H9 (cell line): ENCODE data around the gene PPM1N. TPM values are rescaled to one million over a fixed set of nuclear protein-coding genes. Genes with fewer than 3 reads are reported as not detected.

ENCODE experiments used
- DNase-seq: peaks from one replicate; pipeline ENCODE4 v3.0.0-alpha.2; 2017
- H2AFZ ChIP-seq: one replicate; pipeline ENCODE4 v1.6.1; 2013; ENCODE audit warnings: mild to moderate bottlenecking, low read length, control low read depth, moderate library complexity
- H2AK5ac ChIP-seq: 2 replicates; pipeline ENCODE4 v1.6.1; 2013; ENCODE audit warnings: low read length, control low read depth, mixed read lengths; ENCODE audit not compliant: insufficient read length
- H2BK120ac ChIP-seq: one replicate; pipeline ENCODE4 v1.6.1; 2013; ENCODE audit warnings: low read depth, mild to moderate bottlenecking, low read length, control low read depth, inconsistent platforms; ENCODE audit not compliant: poor library complexity, severe bottlenecking
- H2BK12ac ChIP-seq: 2 replicates; pipeline ENCODE4 v1.6.1; 2013; ENCODE audit warnings: low read length, control low read depth, mixed read lengths, low read depth; ENCODE audit not compliant: insufficient read length
- H2BK15ac ChIP-seq: 2 replicates; pipeline ENCODE4 v1.6.1; 2013; ENCODE audit warnings: low read depth, low read length, control low read depth
- H2BK20ac ChIP-seq: one replicate; pipeline ENCODE4 v1.6.1; 2013; ENCODE audit warnings: low read depth, mild to moderate bottlenecking, low read length, control low read depth, inconsistent platforms; ENCODE audit not compliant: poor library complexity, severe bottlenecking
- H2BK5ac ChIP-seq: 2 replicates; pipeline ENCODE4 v1.6.1; 2013; ENCODE audit warnings: low read length, control low read depth, mixed read lengths; ENCODE audit not compliant: insufficient read length
- H3K14ac ChIP-seq: 2 replicates; pipeline ENCODE4 v1.6.1; 2013; ENCODE audit warnings: low read length, control low read depth; ENCODE audit not compliant: insufficient read depth
- H3K18ac ChIP-seq: 2 replicates; pipeline ENCODE4 v1.6.1; 2013; ENCODE audit warnings: low read depth, mild to moderate bottlenecking, mixed read lengths, low read length, control low read depth; ENCODE audit not compliant: insufficient read length
- H3K23ac ChIP-seq: 2 replicates; pipeline ENCODE4 v1.6.1; 2013; ENCODE audit warnings: low read length, control low read depth, mixed read lengths, low read depth; ENCODE audit not compliant: insufficient read length
- H3K23me2 ChIP-seq: 2 replicates; pipeline ENCODE4 v1.6.1; 2013; ENCODE audit warnings: low read depth, mild to moderate bottlenecking, mixed read lengths, low read length, control low read depth; ENCODE audit not compliant: insufficient read length, poor library complexity, severe bottlenecking
- H3K27ac ChIP-seq: 2 replicates; pipeline ENCODE4 v1.5.1; 2013; ENCODE audit warnings: low read length, control low read depth, mixed read lengths, low read depth; ENCODE audit not compliant: insufficient read length
- H3K27me3 ChIP-seq: 2 replicates; pipeline ENCODE4 v1.6.1; 2013; ENCODE audit warnings: low read length, control low read depth, inconsistent platforms; ENCODE audit not compliant: insufficient read depth
- H3K4ac ChIP-seq: 2 replicates; pipeline ENCODE4 v1.6.1; 2013; ENCODE audit warnings: low read depth, mild to moderate bottlenecking, control low read depth, inconsistent platforms, low read length, moderate library complexity
- H3K4me1 ChIP-seq: 2 replicates; pipeline ENCODE4 v1.6.1; 2013; ENCODE audit warnings: low read length, control low read depth, inconsistent platforms; ENCODE audit not compliant: insufficient read depth
- H3K4me2 ChIP-seq: 2 replicates; pipeline ENCODE4 v1.6.1; 2013; ENCODE audit warnings: low read length, control low read depth, mixed read lengths; ENCODE audit not compliant: insufficient read length, insufficient read depth
- H3K56ac ChIP-seq: 2 replicates; pipeline ENCODE4 v1.6.1; 2013; ENCODE audit warnings: low read depth, mild to moderate bottlenecking, mixed read lengths, low read length, control low read depth; ENCODE audit not compliant: insufficient read length
- H3K79me1 ChIP-seq: 2 replicates; pipeline ENCODE4 v1.6.1; 2013; ENCODE audit warnings: low read depth, mild to moderate bottlenecking, moderate library complexity, low read length, control low read depth, inconsistent platforms; ENCODE audit not compliant: insufficient read depth, poor library complexity, severe bottlenecking
- H3K79me2 ChIP-seq: 2 replicates; pipeline ENCODE4 v1.6.1; 2013; ENCODE audit warnings: low read length, control low read depth, inconsistent platforms; ENCODE audit not compliant: insufficient read depth
- H3K9ac ChIP-seq: 2 replicates; pipeline ENCODE4 v1.6.1; 2013; ENCODE audit warnings: low read length, control low read depth, mixed read lengths; ENCODE audit not compliant: insufficient read length; ENCODE audit errors: extremely low read depth
- H3K9me3 ChIP-seq: one replicate; pipeline ENCODE4 v1.6.1; 2013; ENCODE audit warnings: low read depth, low read length, inconsistent platforms; ENCODE audit not compliant: control insufficient read depth
- H3T11ph ChIP-seq: one replicate; pipeline ENCODE4 v1.6.1; 2013; ENCODE audit warnings: mild to moderate bottlenecking, low read length, control low read depth, inconsistent platforms
- H4K20me1 ChIP-seq: one replicate; pipeline ENCODE4 v1.6.1; 2013; ENCODE audit not compliant: control insufficient read depth, insufficient read length, insufficient read depth
- H4K5ac ChIP-seq: 2 replicates; pipeline ENCODE4 v1.6.1; 2013; ENCODE audit warnings: low read depth, mild to moderate bottlenecking, mixed read lengths, low read length, control low read depth; ENCODE audit not compliant: insufficient read length
- H4K8ac ChIP-seq: replicated peaks from 2 replicates; pipeline ENCODE4 v1.6.1; 2013; ENCODE audit warnings: low read length, control low read depth, mixed read lengths, low read depth; ENCODE audit not compliant: insufficient read length
- H4K91ac ChIP-seq: 2 replicates; pipeline ENCODE4 v1.6.1; 2013; ENCODE audit warnings: low read depth, mild to moderate bottlenecking, moderate library complexity, mixed read lengths, low read length, control low read depth; ENCODE audit not compliant: insufficient read length
- H3K27ac Mint-ChIP-seq, 3 experiments: 2 replicates in 2 of 3; 3 replicates in 1 of 3; pipeline ENCODE4 v1.8.0; 2020 to 2021; ENCODE audit warnings: mixed read lengths in 3 of 3, mild to moderate bottlenecking in 1 of 3, moderate library complexity in 1 of 3
- H3K27me3 Mint-ChIP-seq: 2 replicates; pipeline ENCODE4 v1.8.0; 2021; ENCODE audit warnings: low read depth, mild to moderate bottlenecking, moderate library complexity, mixed read lengths
- H3K36me3 Mint-ChIP-seq, 3 experiments: 2 replicates in 2 of 3; 3 replicates in 1 of 3; pipeline ENCODE4 v1.8.0; 2020 to 2021; ENCODE audit warnings: low read depth in 3 of 3, mixed read lengths in 3 of 3; ENCODE audit not compliant: insufficient read depth in 1 of 3
- H3K4me1 Mint-ChIP-seq, 2 experiments: 2 replicates each; pipeline ENCODE4 v1.8.0; 2020; ENCODE audit warnings: mixed read lengths in 2 of 2
- H3K4me3 Mint-ChIP-seq, 2 experiments: 2 replicates in 1 of 2; 3 replicates in 1 of 2; pipeline ENCODE4 v1.8.0; 2020 to 2021; ENCODE audit warnings: mild to moderate bottlenecking in 2 of 2, mixed read lengths in 2 of 2, moderate library complexity in 1 of 2
- H3K9me3 Mint-ChIP-seq, 2 experiments: 2 replicates in 1 of 2; 3 replicates in 1 of 2; pipeline ENCODE4 v1.8.0; 2020; ENCODE audit warnings: mild to moderate bottlenecking in 2 of 2, mixed read lengths in 2 of 2, moderate library complexity in 1 of 2
- WGBS: extraction: QIAGEN DNeasy Blood & Tissue Kit; methylation state at CpG from one replicate; pipeline ENCODE4 v1.1.7; 2013; ENCODE audit warnings: missing lambda C conversion rate, low lambda C conversion rate, mixed read lengths; ENCODE audit not compliant: insufficient read length; ENCODE audit errors: extremely low coverage; 5-methylcytosine and 5-hydroxymethylcytosine counted together
- total RNA-seq: library from RNA; stranded (reverse); gene quantifications from 2 replicates; pipeline ENCODE4 v1.2.1, GENCODE V29; 2021
- TF ChIP-seq, protein P1 (sequence below): fragments of 200-600 bp; sonication (generic); conservative IDR thresholded peaks from 3 replicates; pipeline ENCODE4 v1.8.0; 2021; ENCODE audit warnings: antibody characterized with exemption, mild to moderate bottlenecking

PPM1N gene
- total RNA-seq, 1 experiment from 2014 or later, result 7.7 TPM

GRCh38 chr19:45463241-45463640, 35.0 kb upstream of the PPM1N start:
- Histone ChIP-seq H3K9ac (no peak overlapping the region), H3K56ac (no peak overlapping the region), H3K79me2 (no peaks in the 10 kb centered on the region), H3K23me2 (peaks cover 12% of the 10 kb centered on the region), H3K14ac (no peak overlapping the region), H4K20me1 (no peaks in the 10 kb centered on the region), H3K27ac (no peak overlapping the region), H4K91ac (no peak overlapping the region), H4K5ac (no peak overlapping the region), H3K4me2 (no peak overlapping the region), H2BK20ac (no peak overlapping the region), H2BK5ac (no peak overlapping the region), H3K18ac (no peak overlapping the region), H2BK120ac (no peak overlapping the region), H2AFZ (no peak overlapping the region), H2BK15ac (no peak overlapping the region), H4K8ac (no peak overlapping the region), H3K4me1 (no peaks in the 10 kb centered on the region), H3K79me1 (no peaks in the 10 kb centered on the region), H3K23ac (no peak overlapping the region), H3T11ph (no peak overlapping the region), H2BK12ac (no peak overlapping the region), H2AK5ac (no peak overlapping the region), H3K4ac (no peak overlapping the region), H3K27me3 (no peaks in the 10 kb centered on the region; the same call in 1 of the 2 replicates), H3K9me3 (no peaks in the 10 kb centered on the region)
- Mint-ChIP-seq H3K9me3 (no peaks in the 10 kb centered on the region; a peak in 1 of 5 replicates), H3K4me3 (no peak overlapping the region), H3K27me3 (peaks cover 19% of the 10 kb centered on the region), H3K36me3 (no peaks in the 10 kb centered on the region), H3K27ac (no peak overlapping the region; a peak in 1 of 7 replicates), H3K4me1 (peaks cover 9 to 24% of the 10 kb centered on the region in 2 experiments)
- WGBS, result no CpG with 5 or more reads among the region's 4 CpGs
- TF ChIP-seq, protein P1, sequence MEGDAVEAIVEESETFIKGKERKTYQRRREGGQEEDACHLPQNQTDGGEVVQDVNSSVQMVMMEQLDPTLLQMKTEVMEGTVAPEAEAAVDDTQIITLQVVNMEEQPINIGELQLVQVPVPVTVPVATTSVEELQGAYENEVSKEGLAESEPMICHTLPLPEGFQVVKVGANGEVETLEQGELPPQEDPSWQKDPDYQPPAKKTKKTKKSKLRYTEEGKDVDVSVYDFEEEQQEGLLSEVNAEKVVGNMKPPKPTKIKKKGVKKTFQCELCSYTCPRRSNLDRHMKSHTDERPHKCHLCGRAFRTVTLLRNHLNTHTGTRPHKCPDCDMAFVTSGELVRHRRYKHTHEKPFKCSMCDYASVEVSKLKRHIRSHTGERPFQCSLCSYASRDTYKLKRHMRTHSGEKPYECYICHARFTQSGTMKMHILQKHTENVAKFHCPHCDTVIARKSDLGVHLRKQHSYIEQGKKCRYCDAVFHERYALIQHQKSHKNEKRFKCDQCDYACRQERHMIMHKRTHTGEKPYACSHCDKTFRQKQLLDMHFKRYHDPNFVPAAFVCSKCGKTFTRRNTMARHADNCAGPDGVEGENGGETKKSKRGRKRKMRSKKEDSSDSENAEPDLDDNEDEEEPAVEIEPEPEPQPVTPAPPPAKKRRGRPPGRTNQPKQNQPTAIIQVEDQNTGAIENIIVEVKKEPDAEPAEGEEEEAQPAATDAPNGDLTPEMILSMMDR, result no peak
- no peak for DNase-seq
